GM12874 (cell line): ENCODE data around the gene BARX2.

Experiments used
- TF ChIP-seq, protein P1 (sequence below): IDR thresholded peaks from 2 replicates; pipeline ENCODE4 v1.5.1; 2011; ENCODE audit warnings: low read depth, mild to moderate bottlenecking, control low read depth, low read length, moderate library complexity; ENCODE audit not compliant: insufficient read depth

BARX2 gene

DNA sequence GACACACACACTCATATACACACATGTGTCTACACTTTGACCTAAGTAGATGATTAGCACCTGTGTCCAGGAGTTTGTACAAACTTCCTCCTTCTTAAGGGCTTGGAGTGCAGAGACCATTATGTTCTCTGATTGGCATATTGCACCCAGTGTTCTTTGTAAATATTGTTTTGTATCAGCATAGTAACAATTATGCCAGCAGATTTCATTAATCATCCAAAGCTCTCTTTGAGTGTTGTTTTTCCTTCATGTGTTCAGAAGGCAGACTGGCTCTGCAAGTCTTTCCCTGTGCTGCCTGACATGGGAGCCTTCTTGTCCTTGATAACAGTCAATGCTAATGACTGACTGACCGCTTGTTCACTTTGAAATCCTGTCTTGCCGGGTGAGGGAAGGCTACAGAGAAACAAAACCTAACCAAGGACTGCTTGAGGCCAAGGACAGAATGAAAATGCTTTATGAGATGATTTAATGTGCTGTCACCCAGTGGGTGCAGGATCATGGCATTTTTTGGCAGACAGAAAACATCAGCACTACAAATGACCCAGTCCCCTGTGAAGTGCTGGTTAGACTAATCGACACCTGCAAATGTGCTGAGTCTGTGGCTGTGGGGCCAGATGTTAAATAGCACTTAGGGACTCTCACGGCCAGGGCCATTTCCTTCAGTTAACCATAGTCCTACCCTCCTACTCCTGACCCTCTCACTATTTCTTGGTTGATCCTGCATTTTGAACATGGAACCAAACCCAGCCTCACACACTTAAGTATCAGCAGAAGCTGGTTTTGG, 6.6 kb upstream of the BARX2 start:
- TF ChIP-seq, protein P1, sequence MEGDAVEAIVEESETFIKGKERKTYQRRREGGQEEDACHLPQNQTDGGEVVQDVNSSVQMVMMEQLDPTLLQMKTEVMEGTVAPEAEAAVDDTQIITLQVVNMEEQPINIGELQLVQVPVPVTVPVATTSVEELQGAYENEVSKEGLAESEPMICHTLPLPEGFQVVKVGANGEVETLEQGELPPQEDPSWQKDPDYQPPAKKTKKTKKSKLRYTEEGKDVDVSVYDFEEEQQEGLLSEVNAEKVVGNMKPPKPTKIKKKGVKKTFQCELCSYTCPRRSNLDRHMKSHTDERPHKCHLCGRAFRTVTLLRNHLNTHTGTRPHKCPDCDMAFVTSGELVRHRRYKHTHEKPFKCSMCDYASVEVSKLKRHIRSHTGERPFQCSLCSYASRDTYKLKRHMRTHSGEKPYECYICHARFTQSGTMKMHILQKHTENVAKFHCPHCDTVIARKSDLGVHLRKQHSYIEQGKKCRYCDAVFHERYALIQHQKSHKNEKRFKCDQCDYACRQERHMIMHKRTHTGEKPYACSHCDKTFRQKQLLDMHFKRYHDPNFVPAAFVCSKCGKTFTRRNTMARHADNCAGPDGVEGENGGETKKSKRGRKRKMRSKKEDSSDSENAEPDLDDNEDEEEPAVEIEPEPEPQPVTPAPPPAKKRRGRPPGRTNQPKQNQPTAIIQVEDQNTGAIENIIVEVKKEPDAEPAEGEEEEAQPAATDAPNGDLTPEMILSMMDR, result no peak

DNA sequence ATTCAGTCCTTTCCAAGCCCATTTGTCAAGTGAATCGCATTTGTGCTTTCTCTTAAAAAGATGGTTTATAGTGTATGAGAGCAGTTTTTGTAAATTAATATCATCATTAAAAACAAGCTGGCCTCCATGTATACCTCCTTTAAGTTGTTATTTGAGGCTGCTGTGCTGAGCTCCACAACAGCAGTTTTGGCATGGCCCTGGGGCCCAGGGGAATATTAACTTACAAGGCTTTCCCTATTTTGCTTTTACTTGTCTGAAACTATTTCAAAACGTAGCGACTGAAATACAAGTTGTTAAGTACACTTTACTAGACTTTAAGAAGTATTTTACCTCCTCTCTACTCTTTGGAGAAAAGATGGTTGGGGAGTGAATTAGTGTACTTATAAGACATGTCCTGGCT, 4.9 kb upstream of the BARX2 start:
- TF ChIP-seq, protein P1, result no peak

DNA sequence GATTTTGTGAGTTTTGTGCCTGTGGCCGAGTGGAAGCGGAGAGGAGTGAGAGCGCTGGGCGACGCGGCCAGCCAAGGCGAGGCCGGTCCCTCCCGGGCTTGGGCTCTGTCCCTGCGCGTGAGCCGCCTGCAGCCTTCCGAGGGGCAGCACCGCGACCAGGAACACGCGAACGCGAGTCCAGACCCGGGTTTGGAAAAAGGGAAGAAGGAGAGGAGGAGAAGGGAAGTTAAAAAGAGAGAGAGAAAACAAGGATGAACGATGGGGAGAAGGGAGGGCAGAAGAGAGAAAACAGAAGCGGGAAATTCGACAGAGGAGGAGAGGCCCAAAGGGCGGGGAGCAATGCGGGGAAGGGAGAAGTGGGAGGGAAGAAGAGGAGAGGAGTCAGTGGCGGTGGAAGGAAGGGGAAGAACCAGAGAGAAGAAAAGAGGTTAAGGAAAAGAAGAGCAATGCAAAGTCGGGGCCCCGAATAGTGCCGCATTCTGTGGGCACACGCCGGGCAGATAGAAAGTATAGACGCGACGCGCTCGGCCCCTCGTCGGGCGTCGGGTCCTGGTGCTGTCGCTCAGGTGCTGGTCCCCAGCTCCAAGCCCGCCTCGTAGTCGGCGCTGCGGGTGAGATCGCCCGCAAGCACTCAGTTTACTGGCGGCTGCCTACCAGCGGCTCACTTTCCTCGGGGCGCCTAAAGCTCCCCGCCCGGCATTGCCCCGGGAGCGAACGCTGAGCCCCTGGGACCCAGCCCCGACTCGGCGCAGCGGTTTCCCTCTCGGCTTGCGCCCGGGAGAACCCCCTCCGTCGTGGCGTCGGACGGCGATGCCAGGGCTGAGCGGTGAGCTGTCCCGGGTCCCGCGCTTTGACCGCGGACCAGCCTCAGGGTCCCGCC, 2.8 kb upstream of the BARX2 start:
- TF ChIP-seq, protein P1, result no peak

DNA sequence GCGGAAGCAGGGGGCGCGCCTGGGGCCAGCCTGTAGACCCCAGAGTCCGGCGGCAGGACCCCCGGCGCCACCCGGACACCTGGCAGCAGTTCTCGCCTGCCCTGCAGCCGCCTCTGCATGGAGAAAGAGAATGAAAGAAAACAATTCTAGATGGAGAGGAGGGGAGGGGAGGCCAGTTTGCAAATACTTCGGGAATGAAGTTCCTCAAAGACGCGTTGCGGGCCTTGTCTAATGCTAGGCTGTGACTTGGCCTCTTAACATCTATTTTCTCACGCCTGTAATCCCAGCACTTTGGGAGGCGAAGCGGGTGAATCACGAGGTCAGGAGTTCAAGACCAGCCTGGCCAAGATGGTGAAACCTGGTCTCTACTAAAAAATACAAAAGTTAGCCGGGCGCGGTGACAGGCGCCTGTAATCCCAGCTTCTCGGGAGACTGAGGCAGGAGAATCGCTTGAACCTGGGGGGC, 2.1 kb upstream of the BARX2 start:
- TF ChIP-seq, protein P1, result no peak

DNA sequence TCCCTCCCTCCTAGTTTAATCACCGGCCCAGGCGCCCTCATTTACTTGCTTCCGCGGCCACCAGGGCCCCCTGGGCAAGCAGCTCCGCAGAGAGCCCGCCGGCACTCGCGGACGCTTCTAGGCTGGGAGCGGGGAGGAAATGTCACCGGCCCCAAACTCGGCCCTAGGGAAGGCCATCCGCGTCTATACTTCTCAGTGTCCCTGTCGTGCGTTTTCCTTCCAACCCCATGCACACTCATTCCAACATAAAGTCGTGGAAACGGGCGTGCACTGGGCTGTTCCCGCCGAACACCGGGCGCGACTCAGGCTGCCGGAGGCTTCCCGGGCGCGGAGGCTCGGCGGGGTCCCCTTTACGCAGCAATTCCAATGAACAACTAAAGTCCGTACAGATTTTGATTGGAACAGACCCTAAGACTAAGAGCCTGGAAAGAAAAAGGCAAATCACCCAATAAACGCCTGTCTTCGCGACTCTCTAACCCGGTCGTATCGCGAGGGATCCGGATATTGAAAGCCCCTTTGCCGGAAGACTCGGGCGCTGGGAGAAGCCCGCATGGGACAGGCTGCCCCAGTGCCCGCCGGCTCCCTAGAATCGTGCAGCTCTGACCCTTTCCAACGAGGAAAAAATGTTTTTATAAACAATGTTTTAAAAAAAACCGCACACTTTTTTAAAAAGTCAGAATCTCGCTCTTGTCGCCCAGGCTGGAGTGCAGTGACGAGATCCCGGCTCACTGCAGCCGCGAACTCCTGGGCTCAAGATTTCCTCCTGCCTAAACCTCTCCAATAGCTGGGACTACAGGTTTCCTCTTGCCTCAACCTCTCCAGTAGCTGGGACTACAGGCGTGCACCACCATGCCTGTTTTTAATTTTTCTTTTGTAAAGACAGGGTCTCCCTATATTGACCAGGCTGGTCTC, 1.3 kb upstream of the BARX2 start:
- TF ChIP-seq, protein P1, result no peak

DNA sequence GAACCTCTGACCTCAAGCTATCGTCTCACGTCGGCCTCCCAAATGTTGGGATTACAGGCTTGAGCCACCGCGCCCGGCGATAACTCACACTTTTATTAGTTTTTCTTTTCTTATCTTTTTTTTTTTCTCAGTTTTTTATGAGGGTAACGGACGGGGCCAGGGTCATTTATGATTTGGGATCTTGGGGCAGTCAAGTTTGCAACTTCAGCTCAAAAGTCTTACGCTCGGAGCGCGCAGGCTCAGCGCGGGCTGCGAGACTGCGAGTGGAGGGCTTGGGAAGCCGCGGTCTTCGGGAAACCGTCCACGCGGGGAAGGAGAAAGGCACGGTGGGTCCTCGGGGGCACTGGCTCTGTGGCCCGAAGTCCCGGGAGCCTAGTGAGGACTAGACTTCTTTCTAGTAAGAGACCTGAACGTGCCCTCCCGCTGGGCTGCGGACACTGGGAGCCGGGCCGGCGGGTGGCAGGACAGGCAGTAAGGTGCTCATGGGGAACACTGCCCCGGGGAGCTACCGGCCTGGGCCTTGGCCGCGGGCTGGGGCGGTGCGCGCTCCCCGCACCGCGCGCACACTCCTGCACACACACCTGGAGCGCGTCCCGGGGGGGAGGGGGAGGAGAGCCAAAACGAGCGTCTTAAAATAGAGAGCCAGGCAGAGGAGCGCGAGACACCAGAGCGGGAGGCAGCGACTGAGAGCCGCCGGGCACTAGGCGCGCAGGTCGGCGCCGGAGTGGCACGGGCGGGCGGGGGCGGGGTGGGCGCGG, 476 bp upstream of the BARX2 start:
- TF ChIP-seq, protein P1, result no peak
